Measurements from ENCODE around the gene DLST.

The DLST gene

GRCh38 chr14:74941676-74942097, 60.0 kb downstream of the DLST start:
- no peak for TF ChIP-seq GATA2 (IDR thresholded peaks at IDR 0.05; ENCODE audit: low read depth, low read length)
- TF ChIP-seq GATA3 (IDR thresholded peaks at IDR 0.05; ENCODE audit: low read depth, low read length) = no peak

- TF ChIP-seq GATA2 (IDR thresholded peaks at IDR 0.05; ENCODE audit: low read depth, low read length) (no peak), GATA3 (IDR thresholded peaks at IDR 0.05; ENCODE audit: low read depth, low read length) (no peak)
Measured at GRCh38 chr14:74942181-74942580, 60.5 kb downstream of the DLST start.

- TF ChIP-seq GATA2 (IDR thresholded peaks at IDR 0.05; ENCODE audit: low read depth, low read length) (no peak), GATA3 (IDR thresholded peaks at IDR 0.05; ENCODE audit: low read depth, low read length) (no peak)
Measured at GRCh38 chr14:74942608-74943007, 60.9 kb downstream of the DLST start.

- TF ChIP-seq GATA3 (IDR thresholded peaks at IDR 0.05; ENCODE audit: low read depth, low read length) (no peak), GATA2 (IDR thresholded peaks at IDR 0.05; ENCODE audit: low read depth, low read length) (no peak)
Measured at GRCh38 chr14:74945261-74945851, 63.6 kb downstream of the DLST start.

- no peak for TF ChIP-seq GATA2 (IDR thresholded peaks at IDR 0.05; ENCODE audit: low read depth, low read length)
- no peak for TF ChIP-seq GATA3 (IDR thresholded peaks at IDR 0.05; ENCODE audit: low read depth, low read length)
Measured at GRCh38 chr14:74945852-74946658, 64.3 kb downstream of the DLST start.

GRCh38 chr14:74946659-74947281, 65.1 kb downstream of the DLST start:
- TF ChIP-seq GATA3 (IDR thresholded peaks at IDR 0.05; ENCODE audit: low read depth, low read length) = no peak
- no peak for TF ChIP-seq GATA2 (IDR thresholded peaks at IDR 0.05; ENCODE audit: low read depth, low read length)

GRCh38 chr14:74947353-74948227, 65.9 kb downstream of the DLST start:
- no peak for TF ChIP-seq GATA2 (IDR thresholded peaks at IDR 0.05; ENCODE audit: low read depth, low read length)
- no peak for TF ChIP-seq GATA3 (IDR thresholded peaks at IDR 0.05; ENCODE audit: low read depth, low read length)

- TF ChIP-seq GATA3 (IDR thresholded peaks at IDR 0.05; ENCODE audit: low read depth, low read length) (no peak), GATA2 (IDR thresholded peaks at IDR 0.05; ENCODE audit: low read depth, low read length) (no peak)
Measured at GRCh38 chr14:74948228-74949175, 66.8 kb downstream of the DLST start.

GRCh38 chr14:74949191-74949601, 67.5 kb downstream of the DLST start:
- TF ChIP-seq GATA3 (IDR thresholded peaks at IDR 0.05; ENCODE audit: low read depth, low read length) = no peak
- no peak for TF ChIP-seq GATA2 (IDR thresholded peaks at IDR 0.05; ENCODE audit: low read depth, low read length)

GRCh38 chr14:74949859-74950573, 68.3 kb downstream of the DLST start:
- no peak for TF ChIP-seq GATA2 (IDR thresholded peaks at IDR 0.05; ENCODE audit: low read depth, low read length)
- no peak for TF ChIP-seq GATA3 (IDR thresholded peaks at IDR 0.05; ENCODE audit: low read depth, low read length)

- no peak for TF ChIP-seq GATA2 (IDR thresholded peaks at IDR 0.05; ENCODE audit: low read depth, low read length)
- no peak for TF ChIP-seq GATA3 (IDR thresholded peaks at IDR 0.05; ENCODE audit: low read depth, low read length)
Measured at GRCh38 chr14:74950795-74951442, 69.2 kb downstream of the DLST start.

All from SH-SY5Y (cell line).